Liver (tissue), 9 donors: ENCODE results near the gene FAM20C. TPM values are rescaled to one million over a fixed set of nuclear protein-coding genes. Genes with fewer than 3 reads are reported as not detected.

Source experiments
- DNase-seq: peaks from one replicate; pipeline ENCODE4 v3.0.0-alpha.2; 2017; ENCODE audit warnings: low spot score
- H3K27ac ChIP-seq, 2 donors: one replicate each; pipeline ENCODE4 v1.7.0; 2013; ENCODE audit warnings: inconsistent platforms in 2 of 2, low read length in 2 of 2, control low read depth in 1 of 2, low read depth in 1 of 2, mild to moderate bottlenecking in 1 of 2
- H3K27me3 ChIP-seq, 4 donors: one replicate each; pipeline versions ENCODE4 v1.6.1 to v1.7.0; 2013; ENCODE audit warnings: low read length in 3 of 4, inconsistent platforms in 1 of 4, mild to moderate bottlenecking in 1 of 4, moderate library complexity in 1 of 4; ENCODE audit not compliant: control insufficient read depth in 4 of 4, insufficient read depth in 4 of 4
- H3K36me3 ChIP-seq, 4 donors: one replicate each; pipeline versions ENCODE4 v1.6.1 to v1.7.0; 2013; ENCODE audit warnings: low read length in 3 of 4, mild to moderate bottlenecking in 3 of 4, low read depth in 1 of 4, moderate library complexity in 1 of 4; ENCODE audit not compliant: control insufficient read depth in 4 of 4, insufficient read depth in 3 of 4
- H3K4me1 ChIP-seq, 4 donors: one replicate each; pipeline versions ENCODE4 v1.6.1 to v1.7.0; 2013; ENCODE audit warnings: low read length in 3 of 4, mild to moderate bottlenecking in 3 of 4, moderate library complexity in 1 of 4; ENCODE audit not compliant: control insufficient read depth in 4 of 4, insufficient read depth in 4 of 4
- H3K4me3 ChIP-seq, 3 donors: one replicate each; pipeline versions ENCODE4 v1.6.1 to v1.7.0; 2013; ENCODE audit warnings: low read length in 3 of 3, control low read depth in 1 of 3, low read depth in 1 of 3, mild to moderate bottlenecking in 1 of 3
- H3K9ac ChIP-seq, 2 donors: one replicate each; pipeline ENCODE4 v1.7.0; 2013; ENCODE audit warnings: low read length in 2 of 2, mild to moderate bottlenecking in 2 of 2, moderate library complexity in 2 of 2, control low read depth in 1 of 2, low read depth in 1 of 2
- H3K9me3 ChIP-seq, 4 donors: one replicate each; pipeline versions ENCODE4 v1.6.1 to v1.7.0; 2013; ENCODE audit warnings: low read length in 3 of 4; ENCODE audit not compliant: control insufficient read depth in 4 of 4
- ATF3 ChIP-seq: IDR thresholded peaks from 2 replicates; pipeline ENCODE4 v1.6.1; 2016; ENCODE audit warnings: antibody characterized with exemption
- CTCF ChIP-seq: fragments of 150-350 bp; IDR thresholded peaks from 2 replicates; pipeline ENCODE4 v1.5.1; 2017; ENCODE audit warnings: improper control_type of control experiment, low read depth, low read length; ENCODE audit not compliant: missing input control
- EGR1 ChIP-seq, 2 donors: IDR thresholded peaks; 2 replicates each; pipeline ENCODE4 v1.6.1; 2016 to 2018; ENCODE audit warnings: antibody characterized with exemption in 2 of 2, low read depth in 2 of 2
- FOXA1 ChIP-seq: IDR thresholded peaks from 2 replicates; pipeline ENCODE4 v1.6.1; 2016; ENCODE audit warnings: antibody characterized with exemption
- FOXA2 ChIP-seq: IDR thresholded peaks from 2 replicates; pipeline ENCODE4 v1.6.1; 2016; ENCODE audit warnings: antibody characterized with exemption
- GABPA ChIP-seq, 2 donors: IDR thresholded peaks in 1 of 2; conservative IDR thresholded peaks in 1 of 2; 2 replicates each; pipeline ENCODE4 v1.6.1; 2016; ENCODE audit warnings: antibody characterized with exemption in 2 of 2, mild to moderate bottlenecking in 1 of 2, moderate library complexity in 1 of 2
- HNF4A ChIP-seq, 2 donors: conservative IDR thresholded peaks; 2 replicates each; pipeline ENCODE4 v1.6.1; 2016; ENCODE audit warnings: antibody characterized with exemption in 2 of 2, mild to moderate bottlenecking in 2 of 2
- HNF4G ChIP-seq: IDR thresholded peaks from 2 replicates; pipeline ENCODE4 v1.6.1; 2016; ENCODE audit warnings: antibody characterized with exemption
- JUND ChIP-seq, 2 donors: IDR thresholded peaks; 2 replicates each; pipeline ENCODE4 v1.6.1; 2016; ENCODE audit warnings: antibody characterized with exemption in 2 of 2
- MAX ChIP-seq: IDR thresholded peaks from 2 replicates; pipeline ENCODE4 v1.6.1; 2016; ENCODE audit warnings: antibody characterized with exemption
- NR2F2 ChIP-seq: IDR thresholded peaks from 2 replicates; pipeline ENCODE4 v1.6.1; 2016; ENCODE audit warnings: antibody characterized with exemption
- RAD21 ChIP-seq, 2 donors: IDR thresholded peaks; 2 replicates each; pipeline ENCODE4 v1.6.1; 2016; ENCODE audit warnings: antibody characterized with exemption in 2 of 2, mild to moderate bottlenecking in 2 of 2
- RXRA ChIP-seq, 2 donors: IDR thresholded peaks; 2 replicates each; pipeline ENCODE4 v1.6.1; 2017 to 2018; ENCODE audit warnings: antibody characterized with exemption in 2 of 2, mild to moderate bottlenecking in 1 of 2
- SP1 ChIP-seq: IDR thresholded peaks from 2 replicates; pipeline ENCODE4 v1.6.1; 2018; ENCODE audit warnings: antibody characterized with exemption, mild to moderate bottlenecking
- TAF1 ChIP-seq: conservative IDR thresholded peaks from 2 replicates; pipeline ENCODE4 v1.6.1; 2016; ENCODE audit warnings: antibody characterized with exemption, mild to moderate bottlenecking
- YY1 ChIP-seq: IDR thresholded peaks from 2 replicates; pipeline ENCODE4 v1.6.1; 2016; ENCODE audit warnings: antibody characterized with exemption, mild to moderate bottlenecking
- ZBTB33 ChIP-seq: IDR thresholded peaks from 2 replicates; pipeline ENCODE4 v1.6.1; 2016; ENCODE audit warnings: antibody characterized with exemption
- WGBS: extraction: QIAGEN DNeasy Blood & Tissue Kit; methylation state at CpG from one replicate; pipeline ENCODE4 v1.1.7; 2013; 5-methylcytosine and 5-hydroxymethylcytosine counted together
- polyA plus RNA-seq, 2 donors: library from polyadenylated mRNA; stranded (reverse) in 1 of 2; unstranded in 1 of 2; fragments of 200-250 nt in 1 of 2; fragments of >200 nt in 1 of 2; fragmentation: Nextera tagmentation in 1 of 2; extraction: Ambion mirVana in 1 of 2; gene quantifications; one replicate each; pipeline versions ENCODE4 v1.2.1 to v1.2.3, GENCODE V29; 2013 to 2015
- total RNA-seq, 2 donors: library from RNA; depleted of rRNA; stranded (reverse); fragments of >200 nt; gene quantifications; one replicate each; pipeline ENCODE4 v1.2.3, GENCODE V29; 2014
- TF ChIP-seq, protein P1 (sequence below): IDR thresholded peaks from 2 replicates; pipeline ENCODE4 v1.6.1; 2016; ENCODE audit warnings: antibody characterized with exemption, mild to moderate bottlenecking
- donor health status: healthy.
- donor health status: healthy.
- donor health status: healthy.
- donor health status: healthy.
- donor health status: healthy.

Gene FAM20C
- total and polyA plus RNA-seq, 4 donors = 13.4 to 40.4 (median 31.5) TPM

DNA sequence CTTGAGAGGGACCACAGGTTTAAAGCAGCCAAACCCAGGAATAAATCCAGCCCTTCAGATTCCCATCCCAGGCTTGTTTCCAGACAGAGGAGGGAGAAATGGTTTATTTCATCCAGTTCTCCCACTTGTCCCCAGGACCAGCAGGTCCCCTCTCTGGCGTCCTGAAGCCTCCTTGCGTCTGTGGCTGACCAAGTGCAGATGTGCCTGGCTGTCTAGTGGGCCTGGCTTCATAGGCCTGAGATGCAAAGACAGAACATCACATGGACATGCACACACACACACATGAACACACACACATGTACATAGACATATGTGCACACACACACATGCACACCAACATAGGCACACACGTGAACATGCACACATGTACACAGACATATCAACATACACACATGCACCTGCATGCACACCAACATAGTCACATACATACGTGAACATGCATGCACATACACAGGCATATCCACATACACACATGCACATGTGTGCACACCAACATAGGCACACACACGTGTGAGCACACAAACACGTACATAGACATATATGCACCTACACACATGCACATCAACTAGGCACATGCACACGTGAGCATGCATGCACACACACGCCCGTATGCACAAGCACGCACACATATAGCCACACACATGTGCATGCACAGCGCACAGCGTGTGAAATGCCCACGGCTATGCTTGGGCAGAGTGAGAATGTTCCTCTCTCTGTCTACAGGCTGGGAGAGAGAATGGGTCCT is 108.3 kb downstream of the FAM20C start:
- DNase-seq = no peak
- Histone ChIP-seq H3K9me3 (no peaks in the 10 kb centered on the region), H3K9ac (no peak overlapping the region), H3K27ac (no peak overlapping the region), H3K27me3 (no peaks in the 10 kb centered on the region), H3K4me3 (no peak overlapping the region), H3K4me1 (no peaks in the 10 kb centered on the region), H3K36me3 (no peaks in the 10 kb centered on the region)
- TF ChIP-seq ATF3 = no peak
- 88% methylated on average over 13 of the region's 13 CpGs for WGBS

DNA sequence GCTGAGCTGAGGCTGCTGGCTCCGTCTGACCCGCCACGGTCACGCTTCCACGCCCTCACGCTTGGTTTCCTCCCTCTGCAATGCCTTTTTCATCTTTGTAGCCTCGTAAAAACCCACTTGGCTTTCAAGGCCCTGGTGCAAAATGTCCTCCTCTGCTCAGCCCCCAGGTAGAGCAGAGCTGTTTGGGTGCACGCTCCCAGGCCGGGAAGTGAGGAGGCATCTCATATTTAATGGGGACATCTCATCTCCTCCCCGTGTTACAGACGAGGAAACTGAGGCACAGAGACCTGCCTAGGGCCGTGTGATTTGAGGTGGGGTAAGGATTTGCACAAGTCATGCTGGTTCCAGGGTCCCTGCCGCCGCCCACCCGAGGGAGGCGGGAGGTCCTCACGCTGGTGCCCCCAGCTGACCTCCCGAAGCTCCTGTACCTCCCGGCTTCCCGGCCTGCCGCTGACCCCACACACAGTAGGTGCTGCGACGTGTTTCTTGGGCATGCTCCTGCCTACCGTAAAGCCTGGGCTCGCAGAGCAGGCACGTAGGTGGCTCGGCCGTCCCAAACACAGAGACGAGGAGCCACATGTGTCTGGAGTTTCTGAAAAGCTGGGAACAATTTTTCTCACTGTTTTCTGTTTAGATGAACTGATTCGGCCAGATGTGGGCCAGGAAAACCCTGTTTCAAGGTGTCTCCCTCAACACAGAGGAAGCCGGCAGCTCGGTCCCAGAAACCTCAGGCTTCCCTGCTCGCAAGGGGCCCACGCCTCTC is 109.1 kb downstream of the FAM20C start:
- Histone ChIP-seq H3K27ac (no peak overlapping the region), H3K9ac (no peak overlapping the region), H3K9me3 (no peaks in the 10 kb centered on the region), H3K4me1 (no peaks in the 10 kb centered on the region), H3K36me3 (no peaks in the 10 kb centered on the region), H3K27me3 (no peaks in the 10 kb centered on the region), H3K4me3 (no peak overlapping the region)
- 90% methylated on average over 34 of the region's 34 CpGs for WGBS
- DNase-seq = no peak
- TF ChIP-seq NR2F2 (no peak), FOXA2 (no peak), HNF4G (no peak), HNF4A (conservative IDR thresholded peaks at IDR 0.05) (no peak), CTCF (no peak), RXRA (IDR thresholded peaks at IDR 0.05) (no peak), RAD21 (IDR thresholded peaks at IDR 0.05) (no peak), MAX (no peak), ATF3 (no peak), ZBTB33 (no peak), YY1 (no peak), SP1 (no peak), GABPA (IDR thresholded peaks at IDR 0.05 in 1 of 2, conservative IDR thresholded peaks at IDR 0.05 in 1 of 2) (no peak), FOXA1 (no peak), EGR1 (IDR thresholded peaks at IDR 0.05; ENCODE audit: low read depth in 2 of 2) (no peak), TAF1 (no peak), JUND (IDR thresholded peaks at IDR 0.05) (no peak)
- TF ChIP-seq, protein P1, sequence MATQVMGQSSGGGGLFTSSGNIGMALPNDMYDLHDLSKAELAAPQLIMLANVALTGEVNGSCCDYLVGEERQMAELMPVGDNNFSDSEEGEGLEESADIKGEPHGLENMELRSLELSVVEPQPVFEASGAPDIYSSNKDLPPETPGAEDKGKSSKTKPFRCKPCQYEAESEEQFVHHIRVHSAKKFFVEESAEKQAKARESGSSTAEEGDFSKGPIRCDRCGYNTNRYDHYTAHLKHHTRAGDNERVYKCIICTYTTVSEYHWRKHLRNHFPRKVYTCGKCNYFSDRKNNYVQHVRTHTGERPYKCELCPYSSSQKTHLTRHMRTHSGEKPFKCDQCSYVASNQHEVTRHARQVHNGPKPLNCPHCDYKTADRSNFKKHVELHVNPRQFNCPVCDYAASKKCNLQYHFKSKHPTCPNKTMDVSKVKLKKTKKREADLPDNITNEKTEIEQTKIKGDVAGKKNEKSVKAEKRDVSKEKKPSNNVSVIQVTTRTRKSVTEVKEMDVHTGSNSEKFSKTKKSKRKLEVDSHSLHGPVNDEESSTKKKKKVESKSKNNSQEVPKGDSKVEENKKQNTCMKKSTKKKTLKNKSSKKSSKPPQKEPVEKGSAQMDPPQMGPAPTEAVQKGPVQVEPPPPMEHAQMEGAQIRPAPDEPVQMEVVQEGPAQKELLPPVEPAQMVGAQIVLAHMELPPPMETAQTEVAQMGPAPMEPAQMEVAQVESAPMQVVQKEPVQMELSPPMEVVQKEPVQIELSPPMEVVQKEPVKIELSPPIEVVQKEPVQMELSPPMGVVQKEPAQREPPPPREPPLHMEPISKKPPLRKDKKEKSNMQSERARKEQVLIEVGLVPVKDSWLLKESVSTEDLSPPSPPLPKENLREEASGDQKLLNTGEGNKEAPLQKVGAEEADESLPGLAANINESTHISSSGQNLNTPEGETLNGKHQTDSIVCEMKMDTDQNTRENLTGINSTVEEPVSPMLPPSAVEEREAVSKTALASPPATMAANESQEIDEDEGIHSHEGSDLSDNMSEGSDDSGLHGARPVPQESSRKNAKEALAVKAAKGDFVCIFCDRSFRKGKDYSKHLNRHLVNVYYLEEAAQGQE = no peak
